H1 (cell line): ENCODE results near the gene EMC1. TPM values are rescaled to one million over a fixed set of nuclear protein-coding genes. Genes with fewer than 3 reads are reported as not detected.

Experiments
- CHD1 ChIP-seq: IDR thresholded peaks from 2 replicates; pipeline ENCODE4 v1.6.1; 2012; ENCODE audit warnings: low read depth, low read length, improper control_type of control experiment
- JUN ChIP-seq: IDR thresholded peaks from 2 replicates; pipeline ENCODE4 v1.6.1; 2011; ENCODE audit warnings: low read depth, mild to moderate bottlenecking, improper control_type of control experiment, low read length
- POLR2AphosphoS5 ChIP-seq: IDR thresholded peaks from 2 replicates; pipeline ENCODE4 v1.6.1; 2011; ENCODE audit warnings: low read depth, low read length
- RXRA ChIP-seq: IDR thresholded peaks from 2 replicates; pipeline ENCODE4 v1.6.1; 2011; ENCODE audit warnings: low read depth, mild to moderate bottlenecking, low read length, moderate library complexity; ENCODE audit not compliant: insufficient read depth
- polyA plus RNA-seq, 7 experiments: library from polyadenylated mRNA; depleted of rRNA in 3 of 7; stranded (reverse) in 5 of 7; unstranded in 2 of 7; fragments of >200 nt in 5 of 7; fragments of 200-250 nt in 2 of 7; gene quantifications; 1 replicate in 5 of 7; 2 replicates in 1 of 7; 4 replicates in 1 of 7; pipeline versions ENCODE4 v1.2.1 to v1.2.3, GENCODE V29; 2011 to 2013; ENCODE audit warnings: missing spikeins in 2 of 7, mixed read lengths in 2 of 7
- total RNA-seq: library from RNA; stranded (reverse); fragmentation: NEBNext Ultra II Directional; extraction: Animal tissue kit (Norgen Biotek cat#: 25700); gene quantifications from 2 replicates; pipeline ENCODE4 v1.2.1, GENCODE V29; 2021

EMC1 gene
- total and polyA plus RNA-seq, 2 of the 8 experiments (the other 6 are each of a cell fraction or from before 2014, with no cell fraction given) = 51.0 to 53.5 TPM

GRCh38 chr1:19198820-19199219 lies 52.5 kb downstream of the EMC1 start (continued):
- no peak for TF ChIP-seq POLR2AphosphoS5
- no peak for TF ChIP-seq CHD1
- no peak for TF ChIP-seq RXRA
- TF ChIP-seq JUN = no peak
